KOPT-K1 (cell line): ENCODE data around the gene HLA-DOB.
A peak's percentile ranks its signal among the peaks of the same experiment; 100 is the strongest.

Source experiments
- H3K27ac ChIP-seq: fragments of 200-600 bp; sonication (generic); 2 replicates; pipeline ENCODE4 v1.5.1; 2016; ENCODE audit warnings: antibody characterized with exemption, mild to moderate bottlenecking, low read depth, low read length; ENCODE audit not compliant: poor library complexity, severe bottlenecking
- H3K36me3 ChIP-seq: fragments of 200-600 bp; sonication (generic); 2 replicates; pipeline ENCODE4 v1.5.1; 2017; ENCODE audit warnings: antibody characterized with exemption, mild to moderate bottlenecking, low read length, moderate library complexity; ENCODE audit not compliant: insufficient read depth
- H3K9me3 ChIP-seq: fragments of 200-600 bp; sonication (generic); 2 replicates; pipeline ENCODE4 v1.5.1; 2017; ENCODE audit warnings: antibody characterized with exemption, low read length, mild to moderate bottlenecking; ENCODE audit not compliant: insufficient read depth, poor library complexity, severe bottlenecking

The HLA-DOB gene

DNA sequence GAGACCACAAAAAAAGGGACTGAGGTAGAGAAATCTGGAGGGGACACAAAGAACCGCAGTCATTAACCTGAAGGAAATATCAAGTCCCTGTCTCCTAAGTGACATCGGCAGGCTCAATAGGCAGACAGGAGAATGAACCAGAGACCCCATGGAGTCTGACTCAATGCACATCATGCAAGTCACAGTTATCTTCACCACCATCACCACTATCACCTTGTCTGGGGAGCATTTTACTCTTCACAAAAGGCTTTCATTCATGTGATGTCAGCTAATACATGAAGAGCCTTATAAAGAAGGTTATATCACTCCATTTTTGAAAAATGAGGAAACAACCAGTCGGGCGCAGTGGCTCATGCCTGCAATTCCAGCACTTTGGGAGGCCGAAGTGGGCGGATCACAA lies 32.3 kb upstream of the HLA-DOB start:
- H3K36me3 ChIP-seq = peaks cover 57% of the 10 kb centered on the region
- H3K27ac ChIP-seq = no peak overlapping the region
- no peaks in the 10 kb centered on the region for H3K9me3 ChIP-seq

- peaks cover 58% of the 10 kb centered on the region for H3K36me3 ChIP-seq
Observed at GRCh38 chr6:32847795-32848194, 31.0 kb upstream of the HLA-DOB start.

DNA sequence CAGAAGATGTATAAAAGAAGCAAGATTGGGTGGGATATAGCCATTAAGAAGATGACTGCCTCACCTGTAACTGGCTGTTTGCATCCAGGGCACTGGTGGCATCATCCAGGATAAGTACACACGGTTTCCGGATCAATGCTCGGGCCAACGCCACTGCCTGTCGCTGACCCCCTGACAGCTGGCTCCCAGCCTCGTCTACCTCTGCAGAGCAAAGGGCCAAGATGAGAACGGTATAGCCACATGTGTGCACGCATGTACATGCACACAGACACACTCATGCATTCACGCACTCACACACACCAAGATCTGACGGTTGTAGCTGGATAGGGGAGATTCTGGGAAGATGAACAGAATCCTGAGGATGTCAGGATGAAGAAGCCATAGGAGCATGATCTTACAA lies 30.2 kb upstream of the HLA-DOB start:
- no peaks in the 10 kb centered on the region for H3K9me3 ChIP-seq
- H3K36me3 ChIP-seq = peaks cover 66% of the 10 kb centered on the region
- no peak overlapping the region for H3K27ac ChIP-seq

More at GRCh38 chr6:32847795-32848194, 31.0 kb upstream of the HLA-DOB start:
- Histone ChIP-seq H3K9me3 (no peaks in the 10 kb centered on the region), H3K27ac (no peak overlapping the region)

DNA sequence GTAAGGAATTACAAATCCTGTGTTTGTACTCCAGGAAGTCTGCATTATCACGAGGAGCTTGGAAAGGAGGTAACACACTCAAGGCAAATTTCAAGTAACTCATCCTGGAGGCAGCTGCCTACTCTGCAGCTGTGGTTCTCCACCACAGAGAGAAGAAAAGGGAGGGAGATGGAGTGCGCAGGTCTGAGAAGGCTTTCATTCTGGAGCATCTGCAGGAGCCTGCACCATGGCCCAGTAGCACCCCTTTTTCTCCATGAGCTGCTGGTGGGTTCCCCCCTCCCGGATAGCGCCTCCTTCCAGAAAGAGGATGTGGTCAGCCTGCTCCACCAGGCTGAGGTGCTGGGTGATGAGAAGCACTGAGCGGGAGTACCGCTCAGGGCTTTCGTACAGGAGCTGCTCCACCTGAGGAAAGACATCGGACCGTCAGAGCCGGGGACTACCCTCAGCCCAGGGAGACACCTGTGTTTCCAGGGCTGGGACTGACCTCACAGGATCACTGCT lies 28.6 kb upstream of the HLA-DOB start:
- Histone ChIP-seq H3K9me3 (no peaks in the 10 kb centered on the region), H3K27ac (peak overlapping the region; percentile 99), H3K36me3 (peaks cover 70% of the 10 kb centered on the region)

GRCh38 chr6:32844839-32845383 lies 28.1 kb upstream of the HLA-DOB start:
- peaks cover 70% of the 10 kb centered on the region for H3K36me3 ChIP-seq
- H3K9me3 ChIP-seq = no peaks in the 10 kb centered on the region
- H3K27ac ChIP-seq = peak overlapping the region; percentile 99

GRCh38 chr6:32843979-32844838 lies 27.4 kb upstream of the HLA-DOB start, which contains the start of gene PSMB8:
Gene PSMB8 (minus strand): TSS chr6:32844047. CDS start chr6:32843996, 51 bp downstream.
- H3K27ac ChIP-seq = peak within 1 kb of the TSS; percentile 99
- H3K9me3 ChIP-seq = no peaks in the 10 kb centered on the region
- peaks cover 70% of the 10 kb centered on the region for H3K36me3 ChIP-seq

DNA sequence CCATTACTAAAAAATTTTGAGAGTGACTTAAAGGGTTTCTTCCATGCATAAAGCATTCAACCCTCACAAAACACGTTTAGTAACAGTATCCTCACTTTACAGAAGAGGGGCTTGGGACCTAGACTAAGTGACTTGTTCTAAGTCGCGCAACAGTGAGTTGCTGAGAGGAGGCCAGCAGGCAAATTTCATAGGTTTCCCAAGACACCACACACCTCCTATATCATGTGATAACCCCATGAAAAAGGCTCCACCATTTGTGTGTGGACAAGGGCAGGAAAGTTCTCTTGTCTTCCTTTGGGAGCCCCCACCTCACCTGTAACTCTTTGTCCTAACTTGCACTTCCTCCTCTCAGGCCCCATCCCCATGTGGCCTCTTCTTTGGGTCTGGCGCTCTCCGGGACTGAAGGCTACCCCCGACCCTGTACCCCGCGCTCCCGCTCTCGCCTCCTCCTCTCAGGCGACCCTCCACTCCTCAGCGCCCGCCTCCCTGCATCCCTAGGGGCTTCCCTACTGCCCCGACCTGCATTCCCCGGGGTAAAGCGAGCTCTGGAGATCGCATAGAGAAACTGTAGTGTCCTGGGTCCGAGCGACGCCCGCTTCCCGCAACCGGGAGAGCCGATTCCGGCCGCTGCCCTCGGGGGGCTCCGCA lies 26.7 kb upstream of the HLA-DOB start:
- H3K36me3 ChIP-seq = peaks cover 62% of the 10 kb centered on the region
- H3K27ac ChIP-seq = peak overlapping the region; percentile 99
- H3K9me3 ChIP-seq = no peaks in the 10 kb centered on the region

DNA sequence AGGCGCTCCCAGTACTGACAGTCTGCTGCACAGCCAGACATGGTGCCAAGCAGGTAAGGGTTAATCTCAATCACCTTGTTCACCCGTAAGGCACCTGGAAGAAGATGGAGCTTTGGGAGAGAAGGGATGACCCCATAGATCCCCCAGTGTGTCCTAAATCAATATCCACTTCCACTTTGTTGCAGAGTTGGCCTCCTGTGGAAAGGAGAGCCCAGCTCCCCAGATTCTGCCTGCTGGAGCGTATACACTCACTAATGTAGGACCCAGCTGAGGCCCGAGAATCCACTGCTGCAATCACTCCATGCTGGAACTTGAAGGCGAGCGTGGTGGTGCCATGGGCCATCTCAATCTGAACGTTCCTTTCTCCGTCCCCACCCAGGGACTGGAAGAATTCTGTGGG lies 25.9 kb upstream of the HLA-DOB start:
- Histone ChIP-seq H3K36me3 (peaks cover 54% of the 10 kb centered on the region), H3K27ac (peak overlapping the region; percentile 99), H3K9me3 (no peaks in the 10 kb centered on the region)

DNA sequence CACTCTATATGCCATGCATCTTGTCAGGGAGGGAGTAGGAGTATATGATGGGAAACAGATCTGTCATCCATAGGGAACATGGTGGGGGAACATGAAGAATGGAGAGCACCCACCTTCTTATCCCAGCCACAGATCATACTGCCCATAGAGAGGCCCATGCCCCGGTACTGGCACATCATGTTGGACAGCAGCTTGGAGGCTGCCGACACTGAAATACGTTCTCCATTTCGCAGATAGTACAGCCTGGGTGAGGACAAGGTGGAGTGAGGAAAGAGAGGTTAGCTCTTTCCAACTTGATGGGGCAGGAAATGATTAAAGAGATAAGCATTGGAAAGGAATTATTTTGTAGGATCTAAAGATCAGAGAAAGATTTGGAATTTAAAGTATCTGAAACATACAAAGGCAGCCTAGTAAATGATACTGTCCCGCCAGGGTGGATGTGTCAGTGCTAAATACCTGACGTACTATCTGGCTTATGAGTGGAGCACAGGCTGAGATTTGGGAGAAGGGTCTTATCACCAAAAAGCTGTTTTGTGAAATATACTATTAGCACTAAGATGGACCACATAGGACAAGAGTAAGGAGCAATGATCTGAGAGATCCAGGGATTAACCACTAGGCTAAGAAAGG lies 25.3 kb upstream of the HLA-DOB start:
- H3K27ac ChIP-seq = peak overlapping the region; percentile 99
- H3K36me3 ChIP-seq = peaks cover 49% of the 10 kb centered on the region
- no peaks in the 10 kb centered on the region for H3K9me3 ChIP-seq

- H3K36me3 ChIP-seq = peaks cover 48% of the 10 kb centered on the region
- H3K27ac ChIP-seq = peak overlapping the region; percentile 99
- no peaks in the 10 kb centered on the region for H3K9me3 ChIP-seq
Observed at GRCh38 chr6:32840604-32841246, 23.9 kb upstream of the HLA-DOB start.

DNA sequence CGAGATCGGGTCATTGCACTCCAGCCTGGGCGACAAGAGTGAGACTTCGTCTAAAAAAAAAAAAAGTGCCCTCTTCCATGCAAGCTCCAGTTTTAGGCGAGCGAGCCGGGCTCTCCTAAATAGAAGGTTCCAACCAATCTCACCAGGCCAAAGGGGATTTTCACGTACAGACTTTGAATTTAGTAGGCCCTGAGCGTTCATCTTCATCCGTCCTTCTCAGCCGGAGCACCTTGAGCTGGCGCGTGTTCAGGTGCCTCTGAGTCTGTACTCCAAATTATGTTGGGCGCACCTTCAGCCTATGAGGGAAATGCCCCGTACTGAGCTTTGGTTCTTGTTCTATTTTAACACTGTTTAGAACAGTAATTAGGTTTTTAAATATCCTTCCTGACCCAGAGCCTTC lies 22.6 kb upstream of the HLA-DOB start:
- Histone ChIP-seq H3K27ac (peak overlapping the region; percentile 99), H3K9me3 (no peaks in the 10 kb centered on the region), H3K36me3 (peaks cover 60% of the 10 kb centered on the region)

DNA sequence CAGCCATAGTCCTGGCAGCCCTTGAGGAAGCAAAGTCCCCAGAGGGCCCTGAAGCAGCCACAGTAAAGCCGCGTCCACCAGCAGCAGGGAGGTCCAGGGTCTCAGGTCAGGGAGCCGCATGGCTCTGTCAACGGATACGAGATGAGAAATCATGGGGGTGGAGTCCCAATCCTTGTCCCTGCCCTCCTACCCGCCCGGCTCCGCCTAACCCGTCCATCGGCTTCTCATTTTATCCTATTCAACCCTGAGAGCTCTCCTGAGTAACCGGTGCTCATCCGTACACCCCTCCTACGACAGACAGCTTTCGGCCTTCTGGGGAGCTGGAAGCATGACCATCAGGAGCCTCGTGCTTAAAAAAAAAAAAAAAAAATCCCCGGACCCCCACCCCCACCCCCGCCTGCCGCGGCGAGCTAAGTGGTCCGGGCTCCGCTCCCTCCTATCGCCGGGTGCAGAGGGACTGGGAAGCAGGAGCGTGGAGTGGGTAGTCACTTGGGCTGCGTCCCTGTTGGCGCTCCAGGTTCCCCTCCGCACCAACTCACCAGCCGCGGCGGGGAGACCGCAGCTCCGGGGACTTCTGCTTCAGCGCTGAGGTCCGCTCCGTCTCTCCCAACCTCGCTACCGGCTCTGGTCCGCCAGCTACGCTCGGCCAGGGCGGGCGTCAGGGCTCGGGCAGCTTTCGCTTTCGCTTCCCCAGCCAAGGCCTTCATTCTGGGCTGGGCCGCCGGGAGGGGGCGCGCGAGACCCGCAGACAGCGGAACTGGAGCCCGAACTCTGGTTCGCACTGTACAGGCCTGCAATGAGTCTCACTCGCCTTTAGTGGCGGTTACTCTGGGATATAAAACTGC lies 21.5 kb upstream of the HLA-DOB start, which contains the start of gene TAP2:
Gene TAP2 (minus strand): TSS at position 626 of the 845 bp plus-strand sequence. CDS start 506 bp downstream, at position 120.
- H3K9me3 ChIP-seq = no peaks in the 10 kb centered on the region
- H3K36me3 ChIP-seq = peaks cover 70% of the 10 kb centered on the region
- peak within 1 kb of the TSS; percentile 99 for H3K27ac ChIP-seq

DNA sequence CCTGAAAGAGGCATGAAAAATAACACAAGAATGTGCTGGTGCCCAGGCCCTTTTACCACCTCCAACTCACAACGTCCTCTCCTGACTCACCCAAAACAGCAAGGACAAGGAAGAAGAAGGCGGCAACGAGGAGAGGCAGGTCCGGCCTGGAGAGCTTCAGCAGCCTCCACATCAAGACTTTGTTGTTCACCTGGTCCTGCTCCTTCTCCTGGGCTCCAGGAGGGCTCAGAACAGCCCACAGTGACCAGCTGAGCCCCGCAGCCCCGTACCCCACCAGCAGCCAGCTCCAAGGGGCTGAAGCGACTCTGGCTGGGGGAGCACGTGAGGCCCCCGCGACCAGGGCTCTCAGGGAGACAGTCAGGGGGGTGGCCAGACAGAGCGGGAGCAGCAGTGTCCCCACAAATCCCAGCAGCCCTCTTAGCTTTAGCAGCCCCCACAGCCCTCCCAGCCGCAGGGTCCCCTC lies 20.9 kb upstream of the HLA-DOB start:
- Histone ChIP-seq H3K27ac (peak overlapping the region; percentile 92), H3K9me3 (no peaks in the 10 kb centered on the region), H3K36me3 (peaks cover 74% of the 10 kb centered on the region)
